NCI-H2029 treated with DMSO at 0.1 percent for 48 hours (cell line): ENCODE measurements around the gene FTH1.
A peak's percentile ranks its signal among the peaks of the same experiment; 100 is the strongest.

ENCODE experiments used
- DNase-seq: peaks from one replicate; lab custom pipeline; 2025; lab: John Stamatoyannopoulos, UW

Gene FTH1

GRCh38 chr11:61948505-61948904, 18.9 kb downstream of the FTH1 start:
- no peak for DNase-seq

GRCh38 chr11:61947486-61948210, 19.8 kb downstream of the FTH1 start:
- peak; percentile 80 for DNase-seq

GRCh38 chr11:61946894-61947293, 20.5 kb downstream of the FTH1 start:
- no peak for DNase-seq

GRCh38 chr11:61945191-61945590, 22.2 kb downstream of the FTH1 start:
- DNase-seq: no peak

- no peak for DNase-seq
These were observed 27.0 kb downstream of the FTH1 start for GRCh38 chr11:61940466-61940865.

GRCh38 chr11:61935861-61936260, 31.6 kb downstream of the FTH1 start:
- no peak for DNase-seq

GRCh38 chr11:61930933-61931332, 36.5 kb downstream of the FTH1 start:
- DNase-seq: no peak

GRCh38 chr11:61928606-61929005, 38.8 kb downstream of the FTH1 start:
- no peak for DNase-seq

GRCh38 chr11:61927501-61927900, 39.9 kb downstream of the FTH1 start:
- DNase-seq: no peak

- DNase-seq: no peak
These were observed 41.2 kb downstream of the FTH1 start for GRCh38 chr11:61926235-61926634.

- DNase-seq: no peak
These were observed 41.7 kb downstream of the FTH1 start for GRCh38 chr11:61925736-61926135.

- DNase-seq: no peak
These were observed 43.4 kb downstream of the FTH1 start for GRCh38 chr11:61924064-61924455.

GRCh38 chr11:61923166-61924063, 44.0 kb downstream of the FTH1 start:
- no peak for DNase-seq

GRCh38 chr11:61922539-61922938, 44.9 kb downstream of the FTH1 start:
- DNase-seq: no peak

- DNase-seq: no peak
These were observed 46.0 kb downstream of the FTH1 start for GRCh38 chr11:61921446-61921845.

- no peak for DNase-seq
These were observed 47.5 kb downstream of the FTH1 start for GRCh38 chr11:61919705-61920631.

- DNase-seq: no peak
These were observed 48.3 kb downstream of the FTH1 start for GRCh38 chr11:61918938-61919704.

GRCh38 chr11:61918251-61918937, 49.0 kb downstream of the FTH1 start:
- DNase-seq: no peak

GRCh38 chr11:61917334-61918109, 49.9 kb downstream of the FTH1 start, which contains the start of gene RAB3IL1:
Gene RAB3IL1 (minus strand): TSS chr11:61917566. CDS start chr11:61917367, 199 bp downstream.
- DNase-seq: no peak
